Right lung (tissue), 5 donors: ENCODE data around the gene ETV1. TPM values are rescaled to one million over a fixed set of nuclear protein-coding genes. Genes with fewer than 3 reads are reported as not detected.

Experiments used
- DNase-seq, 2 donors: peaks; one replicate each; pipeline ENCODE4 v3.0.0-alpha.2; 2013
- polyA plus RNA-seq, 5 donors: library from polyadenylated mRNA; unstranded; fragments of 120-200 nt; gene quantifications; one replicate each; pipeline versions ENCODE4 v1.2.1 to v1.2.3, GENCODE V29; 2013; ENCODE audit warnings: inconsistent platforms in 1 of 5, low replicate concordance in 1 of 5; ENCODE audit not compliant: insufficient read length in 5 of 5, insufficient read depth in 1 of 5

Gene ETV1
- polyA plus RNA-seq, 5 donors: 33.3 to 94.3 (median 75.9) TPM

DNA sequence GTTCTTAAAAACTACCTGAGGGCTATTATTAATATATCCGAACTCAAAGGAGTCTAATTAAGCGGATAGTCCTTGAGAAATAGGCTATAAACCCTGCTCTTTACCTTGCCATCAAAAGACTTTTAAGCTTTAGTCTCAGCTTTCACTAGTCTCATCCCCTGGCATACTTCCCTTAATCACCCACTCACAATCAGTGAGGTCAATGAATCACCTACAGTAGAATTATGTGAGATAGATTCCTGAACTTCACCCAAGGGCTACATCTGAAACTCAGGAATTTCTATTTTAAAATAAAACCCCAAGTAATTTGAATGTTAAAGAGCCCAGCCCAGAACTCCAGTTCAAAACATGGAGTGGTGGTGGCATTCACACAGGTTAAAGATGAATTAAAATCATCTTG lies 108.7 kb downstream of the ETV1 start:
- DNase-seq: no peak

DNA sequence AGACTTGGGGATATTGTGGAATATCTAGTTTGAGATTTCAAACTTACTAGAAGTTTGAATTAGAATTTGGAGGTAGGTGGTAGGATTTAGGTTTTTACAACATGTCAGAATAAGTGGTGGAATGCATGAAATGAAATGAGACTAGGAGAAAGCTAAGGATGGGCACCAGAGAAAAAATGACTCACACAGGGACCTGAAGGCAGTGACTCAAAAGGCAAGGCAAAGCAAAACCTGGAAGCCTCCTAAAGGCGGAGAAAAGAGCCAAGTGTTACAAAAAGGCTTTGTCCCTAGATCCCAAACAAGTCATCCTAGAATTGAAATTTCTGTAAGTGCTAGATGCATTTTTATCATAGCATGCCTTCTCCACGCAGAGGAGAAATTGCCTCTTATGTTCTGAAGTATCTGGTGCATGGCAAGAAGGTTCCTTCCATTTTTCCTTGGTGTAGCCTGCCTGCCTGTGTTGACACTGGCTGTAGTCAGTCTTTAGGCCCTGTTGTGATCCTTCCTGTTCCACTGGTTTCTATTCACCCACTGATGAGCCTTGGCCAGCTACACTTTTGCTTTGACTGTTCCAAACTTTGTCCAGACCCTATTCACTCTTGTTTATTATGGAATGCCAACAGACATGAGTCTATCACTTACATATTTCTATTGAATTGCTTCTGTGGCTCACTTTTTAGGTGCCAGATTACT lies 109.3 kb downstream of the ETV1 start:
- no peak for DNase-seq

DNA sequence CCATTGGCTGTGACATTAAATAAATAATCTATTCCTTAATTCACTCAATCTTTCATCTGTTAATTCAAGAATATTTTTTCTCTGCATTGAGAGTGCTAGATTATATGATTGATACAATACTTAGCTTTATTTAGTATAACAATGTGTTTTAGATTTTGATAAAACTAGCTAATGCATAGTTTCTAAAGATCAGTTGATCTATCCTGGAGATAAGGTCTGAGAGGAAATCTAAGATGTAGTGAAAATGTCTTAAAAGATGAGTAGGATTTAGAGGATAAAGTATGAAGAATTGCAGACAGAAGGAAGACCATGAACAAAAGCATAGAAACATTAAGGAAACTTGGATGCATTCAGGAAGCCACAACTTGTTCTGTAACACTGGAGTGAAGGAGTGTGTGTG lies 110.3 kb downstream of the ETV1 start:
- DNase-seq: no peak

DNA sequence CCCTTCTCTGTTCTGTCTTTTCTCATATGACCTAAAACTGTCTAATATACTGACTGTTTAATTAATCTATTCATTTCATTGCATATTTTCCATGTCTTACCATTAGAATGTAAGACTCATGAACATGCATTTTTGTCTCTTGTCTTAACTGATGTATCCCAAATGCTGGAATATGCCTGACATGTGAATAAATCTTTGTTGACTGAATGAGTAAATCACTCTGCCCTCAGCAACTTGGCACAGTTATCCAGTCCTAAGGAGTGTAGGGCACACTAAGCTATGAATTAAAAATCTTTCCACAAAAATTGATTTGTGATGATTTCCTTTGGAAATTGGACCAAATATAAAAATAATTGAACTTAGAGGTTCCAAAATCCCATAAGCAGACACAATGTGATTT lies 111.3 kb downstream of the ETV1 start:
- DNase-seq: no peak

DNA sequence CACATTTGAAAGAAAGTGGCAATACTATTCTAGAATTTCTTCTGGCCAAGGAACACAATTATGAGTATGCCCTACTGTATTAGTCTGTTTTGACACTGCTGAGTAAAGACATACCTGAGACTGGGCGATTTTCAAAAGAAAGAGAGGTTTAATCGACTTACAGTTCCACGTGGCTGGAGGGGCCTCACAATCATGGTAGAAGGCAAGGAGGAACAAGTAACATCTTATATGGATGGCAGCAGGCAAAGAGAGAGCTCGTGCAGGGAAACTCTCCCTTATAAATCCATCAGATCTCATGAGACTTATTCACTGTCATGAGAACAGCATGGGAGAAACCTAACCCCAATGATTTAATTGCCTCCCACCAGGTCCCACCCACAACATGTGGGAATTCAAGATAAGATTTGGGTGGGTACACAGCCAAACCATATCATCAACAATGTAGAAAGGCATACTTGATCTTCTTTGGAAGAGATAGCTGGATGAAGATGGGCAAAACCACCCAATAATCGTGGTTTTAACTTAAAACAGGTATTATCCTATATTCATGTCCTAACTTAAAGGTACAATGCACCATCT lies 113.9 kb downstream of the ETV1 start:
- no peak for DNase-seq

DNA sequence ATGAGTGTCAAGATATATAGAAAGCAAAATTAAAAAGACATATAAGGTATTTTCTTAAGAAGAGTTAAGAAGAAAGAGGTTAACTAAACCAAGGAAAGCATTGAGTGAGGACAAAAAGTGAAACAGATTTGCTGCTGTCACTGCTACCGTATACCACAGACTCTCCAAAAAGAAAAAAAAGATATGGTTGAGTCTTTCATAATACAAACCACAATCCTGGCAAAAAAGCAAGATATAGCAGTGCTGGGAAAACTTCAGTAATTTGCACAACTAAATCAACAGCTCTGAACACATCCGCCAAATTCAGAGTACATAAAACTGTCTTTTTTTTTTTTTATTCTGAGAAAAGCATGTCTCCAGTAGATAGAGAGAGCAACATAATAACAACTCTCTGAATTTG lies 114.7 kb downstream of the ETV1 start:
- no peak for DNase-seq

DNA sequence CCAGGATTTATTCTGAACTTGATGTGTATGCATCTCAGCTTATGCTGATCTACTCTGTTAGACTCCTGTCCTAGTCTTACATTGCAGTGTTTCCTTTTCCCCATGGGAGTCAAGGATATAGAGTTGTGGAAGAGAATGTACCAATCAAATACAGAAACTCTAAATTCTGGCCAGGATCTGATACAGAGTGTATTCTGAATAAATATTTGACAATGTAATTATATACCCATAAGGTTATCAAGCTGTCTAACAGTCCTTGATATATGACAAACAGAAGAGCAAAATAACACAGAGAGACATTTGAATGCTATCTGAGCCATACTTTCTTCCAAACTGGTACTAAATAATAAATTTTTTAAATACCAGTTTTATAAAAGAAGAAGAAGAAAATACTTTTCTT lies 116.8 kb downstream of the ETV1 start:
- no peak for DNase-seq

DNA sequence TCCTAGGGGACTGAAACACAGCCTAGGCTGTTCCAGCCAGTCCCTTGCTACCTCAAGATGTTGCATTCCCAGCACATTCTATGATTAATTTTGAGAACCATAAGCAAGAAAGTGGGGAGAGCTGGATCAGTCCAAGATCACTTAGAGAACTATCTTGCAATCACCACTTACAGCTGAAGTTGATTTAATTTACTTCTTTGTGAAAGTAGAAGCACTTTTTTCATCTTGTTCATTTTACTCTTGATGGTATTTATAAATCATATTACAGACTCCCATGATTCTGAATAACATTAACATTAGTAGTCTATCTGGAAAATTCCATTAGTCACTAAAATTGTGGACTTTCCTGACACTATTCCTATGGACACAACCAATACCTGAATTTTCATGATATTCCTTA lies 118.5 kb downstream of the ETV1 start:
- DNase-seq: no peak

DNA sequence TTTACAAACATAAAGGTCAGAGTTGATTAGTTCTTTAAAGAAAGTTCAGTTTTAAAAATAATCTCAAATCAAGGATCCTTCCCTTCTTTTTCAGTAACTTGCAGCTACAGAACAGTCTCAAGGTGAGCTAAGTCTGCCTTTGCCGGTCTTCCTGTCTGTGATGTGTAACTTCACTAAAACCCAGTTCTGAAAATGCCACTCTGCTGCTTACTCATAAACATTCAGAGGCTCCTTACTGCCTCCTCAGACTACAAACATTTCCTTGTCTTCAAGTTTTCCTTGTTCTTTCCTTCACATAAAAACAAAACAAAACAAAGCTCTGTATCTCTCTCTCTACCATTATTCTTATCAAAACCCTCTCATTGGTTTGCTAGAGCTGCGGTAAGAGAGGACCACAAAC lies 128.7 kb downstream of the ETV1 start:
- no peak for DNase-seq

DNA sequence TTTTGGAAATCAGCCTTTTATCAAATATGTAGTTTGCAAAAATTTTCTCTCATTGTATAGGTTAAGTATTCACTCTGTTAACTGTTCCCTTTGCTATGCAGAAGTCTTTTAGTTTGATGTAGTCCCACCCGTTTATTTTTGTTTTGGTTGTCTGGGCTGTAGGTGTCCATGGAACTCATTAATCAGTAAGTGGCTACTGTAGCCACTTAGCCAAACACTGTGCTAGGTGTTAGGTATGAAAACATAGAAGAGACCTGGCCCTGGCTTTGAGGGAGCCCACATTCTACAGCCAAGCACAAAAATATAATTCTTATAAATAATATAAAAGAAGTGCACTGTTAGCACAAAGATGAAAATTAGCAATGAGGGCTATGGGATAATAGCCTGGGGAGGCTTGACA lies 133.5 kb downstream of the ETV1 start:
- no peak for DNase-seq

DNA sequence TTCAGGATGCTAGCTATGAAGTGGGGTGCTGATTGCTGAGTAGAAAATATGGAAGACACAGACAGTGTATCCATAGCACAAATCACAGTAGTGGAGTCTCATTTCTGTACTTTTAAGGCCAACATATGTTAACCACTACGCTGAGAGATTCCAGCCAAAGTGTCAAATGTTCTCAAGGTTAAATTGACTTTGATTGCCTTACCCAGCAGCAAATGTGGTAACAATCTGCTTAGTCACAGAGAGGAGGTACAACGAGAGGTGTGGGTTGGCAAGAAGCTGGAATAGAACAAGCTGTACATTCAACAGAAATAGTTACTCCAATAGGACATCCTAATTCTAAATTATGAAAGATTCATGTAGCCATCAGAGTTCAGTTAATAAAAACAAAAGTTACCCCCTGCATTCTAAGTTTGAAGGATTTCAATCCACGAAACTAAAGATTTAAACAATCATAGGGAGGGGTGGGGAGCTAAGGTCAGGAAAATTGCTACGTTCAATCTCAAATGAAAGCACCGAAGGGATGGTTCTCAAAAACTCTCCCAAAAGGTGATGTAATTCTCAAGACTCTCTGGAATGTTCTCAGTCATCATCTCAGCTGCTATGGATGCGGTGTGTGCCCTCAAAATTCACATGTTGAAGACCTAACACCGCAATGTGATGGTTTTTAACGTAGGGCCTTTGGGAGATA lies 137.0 kb downstream of the ETV1 start:
- no peak for DNase-seq

DNA sequence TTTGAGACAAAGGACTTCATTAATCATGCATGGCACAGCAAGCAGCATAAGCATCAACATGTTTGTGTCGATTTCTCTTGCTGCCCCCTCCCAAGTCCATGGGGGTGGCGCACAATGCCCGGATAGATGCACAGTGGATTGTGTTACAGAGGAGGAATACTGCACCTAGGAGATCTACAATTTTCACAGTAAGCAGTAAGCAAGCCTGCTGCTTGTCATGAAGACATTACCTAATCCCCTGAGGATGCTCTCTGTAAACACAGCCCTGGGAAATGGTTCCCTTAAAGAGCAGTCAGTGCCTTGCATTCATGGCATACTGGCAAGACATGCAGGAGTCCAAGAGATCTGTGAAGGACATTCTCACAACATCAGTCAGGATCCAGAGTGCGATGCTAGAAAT lies 137.7 kb downstream of the ETV1 start:
- DNase-seq: no peak

DNA sequence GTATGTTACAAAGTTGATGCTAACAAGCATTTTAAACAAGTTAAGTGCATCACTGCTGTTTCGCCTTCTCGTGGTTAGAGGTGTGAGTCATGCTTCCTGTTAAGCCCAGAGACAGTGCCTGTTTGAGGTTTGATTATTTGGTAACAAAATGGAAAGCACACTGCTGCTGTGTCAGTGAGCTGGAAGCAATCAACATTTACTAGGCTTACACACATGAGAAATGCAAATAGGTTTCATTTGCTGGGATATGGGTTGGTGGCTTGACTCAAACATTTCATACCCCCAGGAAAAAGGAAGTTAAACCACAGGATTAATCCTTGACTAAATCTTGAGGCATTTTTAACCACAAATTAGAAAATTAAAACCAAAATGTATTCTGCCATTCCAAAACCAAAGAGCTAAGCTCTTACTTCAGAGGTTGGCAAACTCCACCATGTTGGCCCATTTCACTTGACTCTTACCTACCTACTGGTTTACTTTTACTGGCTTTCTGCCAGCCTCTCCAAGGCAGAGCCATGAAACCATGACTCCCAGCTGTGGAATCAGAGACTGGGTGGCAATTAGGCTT lies 139.2 kb downstream of the ETV1 start:
- no peak for DNase-seq

DNA sequence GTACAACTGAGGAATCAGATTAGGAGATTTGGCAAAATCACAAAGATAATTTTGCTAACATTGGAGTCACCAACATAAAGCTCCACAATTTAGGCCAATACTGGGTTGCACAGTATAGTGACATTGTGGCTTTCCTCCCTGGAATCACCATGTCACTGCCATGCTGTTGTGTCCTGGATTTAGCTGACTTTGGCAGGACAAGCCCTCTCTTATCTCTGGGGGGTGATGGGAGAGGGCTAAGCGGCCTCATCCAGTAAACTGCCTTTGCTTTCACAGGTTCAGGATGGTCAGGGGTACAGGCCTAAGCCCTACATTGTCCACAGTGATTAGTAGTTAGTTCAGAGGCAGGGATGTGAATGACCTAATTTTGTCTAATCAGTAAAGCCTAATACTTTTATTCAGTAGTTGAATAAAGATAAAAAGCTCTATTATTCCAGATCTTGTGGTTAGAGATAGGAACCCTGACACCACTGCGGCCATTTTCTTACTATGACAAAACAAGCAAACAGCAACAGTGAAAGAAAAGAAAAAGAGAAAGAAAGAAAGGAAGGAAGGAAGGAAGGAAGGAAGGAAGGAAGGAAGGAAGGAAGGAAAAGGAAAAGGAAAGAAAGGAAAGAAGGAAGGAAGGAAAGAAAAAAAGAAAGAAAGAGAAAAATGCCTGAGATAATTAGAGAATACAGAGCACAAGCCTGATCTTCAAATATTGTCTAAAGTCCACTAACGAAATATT lies 140.1 kb downstream of the ETV1 start:
- no peak for DNase-seq

DNA sequence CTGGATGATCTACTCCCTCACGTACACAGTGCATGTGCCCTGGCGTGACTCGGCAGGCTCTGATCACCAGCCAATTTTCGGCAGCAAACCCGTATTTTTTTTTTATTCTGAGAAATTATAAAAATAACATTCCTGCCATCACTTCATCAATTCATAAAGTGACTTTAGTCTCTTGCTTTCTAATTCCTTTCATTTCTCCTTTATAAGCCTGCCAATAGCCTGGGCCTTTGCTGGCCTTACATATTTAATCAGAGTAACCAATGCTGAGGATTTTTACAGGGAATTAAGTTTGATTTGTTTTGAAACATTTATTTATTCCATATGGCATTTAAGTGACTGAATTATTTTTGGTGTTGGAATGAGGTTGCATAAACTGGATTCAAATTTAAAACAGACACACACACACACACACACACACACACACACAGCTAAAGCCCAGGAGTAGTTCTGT lies 140.8 kb downstream of the ETV1 start:
- DNase-seq: peak; percentile 82 to 85

DNA sequence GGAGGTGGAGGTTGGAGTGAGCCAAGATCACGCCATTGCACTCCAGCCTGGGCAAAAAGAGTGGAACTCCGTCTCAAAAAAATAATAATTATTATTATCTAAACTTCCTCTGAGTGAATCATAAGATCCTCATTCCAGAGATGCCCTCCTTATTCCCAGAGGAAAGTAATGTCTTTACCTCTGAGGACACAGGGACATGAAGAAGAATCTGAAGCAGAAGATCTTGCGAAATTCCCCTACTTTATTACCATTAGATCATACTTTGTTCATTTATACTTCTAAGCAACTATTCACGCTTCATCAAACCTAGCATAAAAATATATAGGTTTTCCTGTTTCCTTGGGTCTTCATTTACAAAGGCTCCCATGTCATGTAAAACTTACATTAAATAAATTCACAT lies 143.1 kb downstream of the ETV1 start:
- DNase-seq: no peak

DNA sequence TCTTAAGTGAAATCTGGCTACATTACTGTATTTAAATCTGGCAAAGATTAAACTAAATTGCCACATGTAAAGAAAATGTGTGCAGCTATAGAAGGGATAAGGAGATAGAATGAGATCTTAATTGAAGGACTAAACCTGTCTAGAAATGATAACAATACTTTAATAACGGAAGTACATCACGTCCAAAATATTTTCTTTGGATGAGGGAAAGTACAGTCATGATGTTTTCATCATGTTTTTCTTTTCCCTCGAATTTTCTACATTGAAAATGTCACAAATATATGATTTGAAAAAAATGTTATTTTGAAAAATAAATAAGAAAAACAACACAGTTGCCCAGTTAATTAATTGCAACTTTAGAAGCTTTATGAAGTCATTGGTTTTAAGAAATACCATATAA lies 143.9 kb downstream of the ETV1 start:
- no peak for DNase-seq

DNA sequence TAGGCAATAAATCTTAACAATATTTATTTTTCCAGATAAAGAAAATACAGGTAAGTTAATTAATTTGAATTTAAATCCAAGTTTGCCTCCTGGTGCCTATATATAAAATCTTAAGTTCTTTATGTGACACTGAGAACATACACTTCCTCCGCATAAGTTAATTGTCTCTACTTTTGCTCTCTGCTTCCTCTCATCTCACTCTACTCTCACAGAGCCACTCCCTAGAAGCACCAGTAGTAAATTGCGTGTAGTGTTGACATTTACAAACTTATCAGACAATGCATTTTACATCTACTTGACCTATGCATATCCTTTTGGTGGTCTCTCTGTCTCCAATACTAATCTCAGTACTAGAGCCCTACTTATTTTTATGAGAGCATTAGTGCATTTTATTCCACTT lies 144.5 kb downstream of the ETV1 start:
- DNase-seq: no peak

DNA sequence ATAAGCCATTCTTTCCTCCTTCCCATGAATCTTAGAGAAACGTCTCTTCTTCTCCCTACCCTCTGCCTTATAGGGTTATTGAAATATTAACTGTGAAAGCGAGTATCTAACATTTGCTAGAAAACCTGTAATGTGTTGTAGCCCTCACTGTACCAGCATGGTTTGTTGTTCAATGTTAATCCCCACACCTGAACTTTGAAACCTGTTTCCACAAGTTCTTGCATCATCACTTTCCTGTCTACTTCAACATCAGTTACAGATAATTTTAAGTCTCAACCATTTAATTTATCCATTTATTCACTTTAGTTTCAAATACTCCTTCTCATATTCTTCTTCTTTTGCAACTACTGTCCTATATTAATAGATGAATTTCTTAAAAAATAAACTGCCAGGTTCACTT lies 148.2 kb downstream of the ETV1 start:
- DNase-seq: no peak
